Endothelial cell of umbilical vein (primary cell): Measurements from ENCODE around the gene RBMS1. TPM values are rescaled to one million over a fixed set of nuclear protein-coding genes. Genes with fewer than 3 reads are reported as not detected.

Experiments
- BruUV-seq: library from RNA; stranded (reverse); fragments of 400-500 nt; replicated peaks from 2 replicates; lab custom pipeline; 2021; lab: Mats Ljungman, UMichigan
- CTCF ChIA-PET: fragments of 300-600, 350-600 bp; sonication (Branson Sonifier 250); formaldehyde crosslinking; loops from one replicate; lab custom pipeline; 2021; ENCODE audit warnings: antibody characterized with exemption, inconsistent platforms; lab: Charles Lee
- POLR2A ChIA-PET: fragments of 300-600, 350-600 bp; sonication (Branson Sonifier 250); formaldehyde crosslinking; loops from one replicate; lab custom pipeline; 2021; ENCODE audit warnings: antibody characterized with exemption, inconsistent platforms; lab: Charles Lee
- DNase-seq: peaks from one replicate; pipeline ENCODE4 v3.0.0-alpha.2; 2011; ENCODE audit warnings: low read depth, low spot score
- FAIRE-seq: peaks from 2 replicates; lab custom pipeline; 2011; peaks lifted over from hg19 to GRCh38; lab: Jason Lieb, UNC
- H2AFZ ChIP-seq: 2 replicates; pipeline ENCODE4 v1.6.0; 2012; ENCODE audit warnings: low read depth, low read length, control low read depth, inconsistent platforms
- H3K27ac ChIP-seq: 2 replicates; pipeline ENCODE4 v1.5.1; 2011; ENCODE audit warnings: low read depth, mild to moderate bottlenecking, control low read depth, low read length, moderate library complexity; ENCODE audit not compliant: insufficient read depth
- H3K27me3 ChIP-seq, 2 experiments: 2 replicates each; pipeline versions ENCODE4 v1.6.0 to v1.6.1; 2011; ENCODE audit warnings: low read length in 2 of 2, mixed read lengths in 1 of 2; ENCODE audit not compliant: control insufficient read depth in 2 of 2, insufficient read depth in 2 of 2
- H3K36me3 ChIP-seq, 2 experiments: 2 replicates in 1 of 2; 3 replicates in 1 of 2; pipeline ENCODE4 v1.5.1; 2011; ENCODE audit warnings: low read length in 2 of 2, mild to moderate bottlenecking in 1 of 2, moderate library complexity in 1 of 2; ENCODE audit not compliant: control insufficient read depth in 2 of 2, insufficient read depth in 2 of 2; ENCODE audit errors: extremely low read depth in 1 of 2
- H3K4me1 ChIP-seq: 3 replicates; pipeline ENCODE4 v1.5.1; 2011; ENCODE audit warnings: mild to moderate bottlenecking, low read length; ENCODE audit not compliant: control insufficient read depth, insufficient read depth; ENCODE audit errors: extremely low read depth
- H3K4me2 ChIP-seq: 2 replicates; pipeline ENCODE4 v1.6.1; 2011; ENCODE audit warnings: low read length, control low read depth, mixed read lengths; ENCODE audit not compliant: insufficient read depth
- H3K4me3 ChIP-seq, 3 experiments: fragments of 200-600 bp in 1 of 3; sonication (generic), shearing (Covaris generic) in 1 of 3; replicated peaks in 1 of 3; 2 replicates each; pipeline ENCODE4 v1.5.1; 2011 to 2016; ENCODE audit warnings: control low read depth in 3 of 3, low read length in 3 of 3, mild to moderate bottlenecking in 2 of 3, inconsistent platforms in 1 of 3, low read depth in 1 of 3, moderate library complexity in 1 of 3; ENCODE audit not compliant: insufficient read depth in 1 of 3
- H3K79me2 ChIP-seq: 2 replicates; pipeline ENCODE4 v1.6.0; 2012; ENCODE audit warnings: low read length, inconsistent platforms; ENCODE audit not compliant: control insufficient read depth, insufficient read depth
- H3K9ac ChIP-seq: replicated peaks from 2 replicates; pipeline ENCODE3; 2011; ENCODE audit warnings: low read length, control low read depth; ENCODE audit not compliant: insufficient read depth; ENCODE audit errors: extremely low read depth
- H3K9me1 ChIP-seq: replicated peaks from 3 replicates; pipeline ENCODE4 v1.6.0; 2011; ENCODE audit warnings: mild to moderate bottlenecking, low read length; ENCODE audit not compliant: control insufficient read depth, insufficient read depth; ENCODE audit errors: extremely low read depth
- H3K9me3 ChIP-seq: replicated peaks from 2 replicates; pipeline ENCODE4 v1.5.1; 2012; ENCODE audit warnings: low read length, inconsistent platforms; ENCODE audit not compliant: control insufficient read depth, insufficient read depth
- H4K20me1 ChIP-seq: replicated peaks from 2 replicates; pipeline ENCODE3; 2011; ENCODE audit warnings: mild to moderate bottlenecking, low read length; ENCODE audit not compliant: control insufficient read depth, insufficient read depth; ENCODE audit errors: extremely low read depth
- EZH2 ChIP-seq: IDR thresholded peaks from 2 replicates; pipeline ENCODE4 v1.6.1; 2012; ENCODE audit warnings: borderline replicate concordance, low read depth, mild to moderate bottlenecking, moderate library complexity, low read length, inconsistent platforms; ENCODE audit not compliant: severe bottlenecking
- GATA2 ChIP-seq: IDR thresholded peaks from 2 replicates; pipeline ENCODE4 v1.7.0; 2011; ENCODE audit warnings: low read depth, mild to moderate bottlenecking, moderate library complexity, mixed read lengths, low read length; ENCODE audit not compliant: insufficient read length, insufficient read depth
- JUN ChIP-seq: IDR thresholded peaks from 2 replicates; pipeline ENCODE4 v1.6.1; 2011; ENCODE audit warnings: borderline replicate concordance, low read depth; ENCODE audit not compliant: insufficient read length, insufficient read depth
- POLR2A ChIP-seq: IDR thresholded peaks from 2 replicates; pipeline ENCODE4 v1.6.1; 2012; ENCODE audit warnings: low read depth, mild to moderate bottlenecking, control low read depth, low read length
- POLR2AphosphoS5 ChIP-seq: IDR thresholded peaks from 2 replicates; pipeline ENCODE4 v1.6.1; 2012; ENCODE audit warnings: low read depth, mild to moderate bottlenecking, control low read depth, low read length, moderate library complexity; ENCODE audit not compliant: insufficient read depth
- dilution Hi-C: fragments of 300-500 bp; cut with MboI; formaldehyde crosslinking; loops from one replicate; pipeline ENCODE4 v1.15.0; 2019; ENCODE audit warnings: low sequenced_read_pairs; ENCODE audit not compliant: extremely low pct_ligation_motif_present
- intact Hi-C: fragments of 100-400 bp; cut with micrococcal nuclease; formaldehyde crosslinking; loops from one replicate; pipeline ENCODE4 v1.10.0; 2022
- polyA plus RNA-seq, 4 experiments: library from polyadenylated mRNA; depleted of rRNA in 3 of 4; stranded (reverse) in 3 of 4; unstranded in 1 of 4; fragments of >200 nt; gene quantifications; 2 replicates each; pipeline versions ENCODE4 v1.2.1 to v1.2.3, GENCODE V29; 2011 to 2012; ENCODE audit warnings: missing spikeins in 1 of 4
- total RNA-seq: library from RNA; stranded (reverse); gene quantifications from 2 replicates; pipeline ENCODE4 v1.2.3, GENCODE V29; 2021

Gene RBMS1
- total and polyA plus RNA-seq, 2 donors (not counting 3 experiments of a cell fraction or from before 2014, with no cell fraction given) = 60.0 to 93.3 TPM

- Histone ChIP-seq H3K36me3 (peaks cover 0 to 3% of the 10 kb centered on the region in 2 experiments), H4K20me1 (peaks cover 4% of the 10 kb centered on the region), H3K4me3 (no peak overlapping the region), H3K27me3 (no peaks in the 10 kb centered on the region), H3K9ac (no peak overlapping the region), H2AFZ (no peak overlapping the region), H3K9me3 (no peaks in the 10 kb centered on the region), H3K79me2 (peaks cover 95% of the 10 kb centered on the region), H3K9me1 (no peaks in the 10 kb centered on the region), H3K4me1 (peaks cover 3% of the 10 kb centered on the region), H3K4me2 (no peak overlapping the region), H3K27ac (no peak overlapping the region)
- intact Hi-C loops (no loop called here), dilution Hi-C loops (no loop called here)
- ChIA-PET POLR2A (no interaction called here), CTCF (no interaction called here)
- no TSS peak for BruUV-seq
- DNase-seq = no peak
- no peak for TF ChIP-seq POLR2AphosphoS5
- FAIRE-seq = no peak
These were observed 144.3 kb downstream of the RBMS1 start for GRCh38 chr2:160349306-160349705.

- H3K27me3 ChIP-seq = no peaks in the 10 kb centered on the region
- H3K9me3 ChIP-seq = no peaks in the 10 kb centered on the region
- H4K20me1 ChIP-seq = no peaks in the 10 kb centered on the region
- H3K27ac ChIP-seq = no peak overlapping the region
- POLR2A ChIA-PET = no interaction called here
- H3K4me3 ChIP-seq = no peak overlapping the region
- H3K4me2 ChIP-seq = no peak overlapping the region
- TF ChIP-seq GATA2 (no peak), EZH2 (no peak), POLR2A (no peak), JUN (no peak)
- H2AFZ ChIP-seq = no peak overlapping the region
- CTCF ChIA-PET = interaction anchor here (1.2 kb wide), 1 partner anchor 13 kb away, joined by 8 read pairs; no protein-coding TSS in a partner anchor
- H3K79me2 ChIP-seq = peaks cover 95% of the 10 kb centered on the region
- no TSS peak for BruUV-seq
- peaks cover 0 to 3% of the 10 kb centered on the region in 2 experiments for H3K36me3 ChIP-seq
- DNase-seq = no peak
- dilution Hi-C loops (no loop called here), intact Hi-C loops (no loop called here)
- H3K9me1 ChIP-seq = no peaks in the 10 kb centered on the region
- H3K9ac ChIP-seq = no peak overlapping the region
- FAIRE-seq = no peak
- no peaks in the 10 kb centered on the region for H3K4me1 ChIP-seq
These were observed 146.2 kb downstream of the RBMS1 start for GRCh38 chr2:160347269-160347863.
